GM21447 (cell line): ENCODE measurements around the gene TBC1D2B.

Experiments used
- ATAC-seq: cut with Tn5 transposase; IDR thresholded peaks from one replicate; pipeline ENCODE4 v1.9.1; 2021; ENCODE audit not compliant: unreplicated experiment

Gene TBC1D2B

GRCh38 chr15:78035861-78036476, 41.5 kb downstream of the TBC1D2B start:
- no peak for ATAC-seq

GRCh38 chr15:78035321-78035751, 42.2 kb downstream of the TBC1D2B start:
- ATAC-seq: no peak

GRCh38 chr15:78034495-78035191, 42.9 kb downstream of the TBC1D2B start:
- ATAC-seq: peak; percentile 83

GRCh38 chr15:78033864-78034263, 43.6 kb downstream of the TBC1D2B start:
- no peak for ATAC-seq

- no peak for ATAC-seq
Observed at GRCh38 chr15:78032671-78033070, 44.8 kb downstream of the TBC1D2B start.

GRCh38 chr15:78024883-78025282, 52.6 kb downstream of the TBC1D2B start:
- no peak for ATAC-seq

- no peak for ATAC-seq
Observed at GRCh38 chr15:78024519-78024870, 53.0 kb downstream of the TBC1D2B start.

- no peak for ATAC-seq
Observed at GRCh38 chr15:78023865-78024518, 53.5 kb downstream of the TBC1D2B start.

GRCh38 chr15:78023081-78023665, 54.3 kb downstream of the TBC1D2B start:
- ATAC-seq: no peak

- ATAC-seq: no peak
Observed at GRCh38 chr15:78021761-78022160, 55.8 kb downstream of the TBC1D2B start.

- ATAC-seq: no peak
Observed at GRCh38 chr15:78020007-78020406, 57.5 kb downstream of the TBC1D2B start.

GRCh38 chr15:78018946-78019644, 58.4 kb downstream of the TBC1D2B start:
- peak; percentile 66 for ATAC-seq

GRCh38 chr15:78018445-78018844, 59.1 kb downstream of the TBC1D2B start:
- ATAC-seq: no peak

- ATAC-seq: no peak
Observed at GRCh38 chr15:78016860-78017259, 60.7 kb downstream of the TBC1D2B start.

GRCh38 chr15:78012643-78013077, 64.9 kb downstream of the TBC1D2B start:
- ATAC-seq: no peak

- ATAC-seq: no peak
Observed at GRCh38 chr15:78010067-78010466, 67.4 kb downstream of the TBC1D2B start.

GRCh38 chr15:78007964-78008886, 69.3 kb downstream of the TBC1D2B start:
- ATAC-seq: no peak

- no peak for ATAC-seq
Observed at GRCh38 chr15:78007211-78007931, 70.1 kb downstream of the TBC1D2B start.

- no peak for ATAC-seq
Observed at GRCh38 chr15:78006567-78007205, 70.8 kb downstream of the TBC1D2B start.
